GM08714 (cell line): ENCODE measurements around the gene GAD1.
A peak's percentile ranks its signal among the peaks of the same experiment; 100 is the strongest.

Source experiments
- H3K4me3 ChIP-seq: fragments of 200-500 bp; sonication (Bioruptor generic); 2 replicates; pipeline ENCODE4 v1.5.1; 2014; ENCODE audit warnings: mild to moderate bottlenecking, low read length, inconsistent platforms
- ZNF274 ChIP-seq: IDR thresholded peaks from 2 replicates; pipeline ENCODE4 v1.6.1; 2012; ENCODE audit warnings: mild to moderate bottlenecking, low read depth, low read length

Gene GAD1

DNA sequence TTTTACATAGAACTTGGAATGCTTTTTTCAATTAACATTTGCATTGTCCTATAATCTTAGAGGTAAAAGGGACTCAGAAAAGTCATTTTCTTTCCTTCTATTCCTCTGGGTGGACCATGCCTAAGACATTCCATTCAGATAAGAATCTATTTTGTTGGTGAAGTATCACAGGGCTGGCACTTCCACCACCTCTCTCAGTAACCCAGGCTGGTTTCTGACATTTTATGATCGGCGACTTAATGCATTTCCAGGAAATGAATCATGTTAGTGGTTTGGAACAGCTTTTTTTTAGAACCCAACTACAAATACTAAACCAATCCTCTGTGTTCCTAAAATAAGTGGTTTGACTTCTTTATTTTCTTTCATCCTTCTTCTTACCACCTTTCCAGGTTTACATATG, 27.0 kb downstream of the GAD1 start:
- H3K4me3 ChIP-seq: no peak overlapping the region
- TF ChIP-seq ZNF274: no peak

- no peak for TF ChIP-seq ZNF274
- H3K4me3 ChIP-seq: no peak overlapping the region
Measured at GRCh38 chr2:170845343-170845742, 28.7 kb downstream of the GAD1 start.

GRCh38 chr2:170846314-170846713, 29.6 kb downstream of the GAD1 start:
- H3K4me3 ChIP-seq: no peak overlapping the region
- no peak for TF ChIP-seq ZNF274

- no peak for TF ChIP-seq ZNF274
- no peak overlapping the region for H3K4me3 ChIP-seq
Measured at GRCh38 chr2:170847716-170848115, 31.0 kb downstream of the GAD1 start.

DNA sequence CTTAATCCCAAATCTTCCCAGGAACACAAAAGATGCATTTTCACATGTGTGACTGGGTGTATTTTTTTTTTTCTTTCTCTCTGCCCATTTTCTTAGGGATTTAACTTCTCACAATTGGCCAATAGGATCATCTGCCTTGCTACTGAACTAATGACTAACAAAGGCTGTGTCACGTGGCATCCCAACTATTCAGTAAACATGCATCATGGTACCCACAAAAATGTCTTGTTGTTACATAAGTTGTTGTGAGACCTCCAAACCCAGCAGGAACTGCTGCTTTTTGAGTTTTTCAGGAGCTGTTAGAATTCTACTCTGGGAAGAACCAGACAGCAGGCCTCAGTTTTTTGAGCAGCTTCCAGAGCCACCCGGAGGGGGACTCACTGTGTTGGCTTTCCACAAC, 31.9 kb downstream of the GAD1 start:
- TF ChIP-seq ZNF274: no peak

GRCh38 chr2:170850251-170850650, 33.6 kb downstream of the GAD1 start:
- no peak for TF ChIP-seq ZNF274
- no peak overlapping the region for H3K4me3 ChIP-seq

More for the DNA sequence above, 31.9 kb downstream of the GAD1 start:
- no peak overlapping the region for H3K4me3 ChIP-seq

DNA sequence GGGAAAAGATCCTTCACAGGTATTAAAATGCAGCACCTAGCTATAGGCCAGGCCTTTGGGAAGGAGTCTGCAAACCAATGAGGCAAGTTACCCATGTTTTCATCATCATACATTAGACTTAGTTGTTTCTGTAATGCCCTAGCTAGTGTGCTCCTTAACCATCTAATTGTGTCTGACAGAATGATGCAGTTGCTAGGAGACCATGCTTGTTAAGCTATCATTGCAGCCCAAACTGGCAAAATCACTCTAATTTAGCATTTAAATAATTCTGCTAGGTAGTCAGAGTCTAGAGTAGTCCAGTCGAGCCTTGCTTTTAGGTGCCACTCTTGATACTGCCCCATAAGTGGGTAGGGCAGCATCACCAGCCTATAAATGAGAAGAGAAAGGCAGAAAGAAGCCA, 34.9 kb downstream of the GAD1 start:
- no peak overlapping the region for H3K4me3 ChIP-seq
- TF ChIP-seq ZNF274: no peak

- H3K4me3 ChIP-seq: no peak overlapping the region
- no peak for TF ChIP-seq ZNF274
Measured at GRCh38 chr2:170856066-170856465, 39.4 kb downstream of the GAD1 start.

- TF ChIP-seq ZNF274: no peak
- no peak overlapping the region for H3K4me3 ChIP-seq
Measured at GRCh38 chr2:170862286-170862902, 45.7 kb downstream of the GAD1 start.

DNA sequence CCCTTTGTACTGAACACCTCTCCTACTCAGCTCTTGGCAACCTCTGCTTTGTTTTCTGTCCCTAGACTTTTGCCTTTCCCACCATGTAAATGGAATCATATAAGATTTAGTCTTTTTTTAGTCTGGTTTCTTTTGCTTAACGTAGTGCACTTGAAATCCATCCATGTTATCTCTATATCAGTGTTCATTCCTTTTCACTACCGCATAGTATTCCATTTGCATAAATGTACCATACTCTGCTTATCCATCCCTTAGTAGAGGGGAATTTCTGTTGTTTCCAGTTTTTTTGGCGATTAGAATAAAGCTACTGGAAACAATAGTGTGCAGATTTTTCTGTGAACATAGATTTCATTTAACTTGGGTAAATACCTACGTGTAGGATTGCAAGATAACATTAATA, 46.4 kb downstream of the GAD1 start:
- no peak for TF ChIP-seq ZNF274
- H3K4me3 ChIP-seq: no peak overlapping the region

DNA sequence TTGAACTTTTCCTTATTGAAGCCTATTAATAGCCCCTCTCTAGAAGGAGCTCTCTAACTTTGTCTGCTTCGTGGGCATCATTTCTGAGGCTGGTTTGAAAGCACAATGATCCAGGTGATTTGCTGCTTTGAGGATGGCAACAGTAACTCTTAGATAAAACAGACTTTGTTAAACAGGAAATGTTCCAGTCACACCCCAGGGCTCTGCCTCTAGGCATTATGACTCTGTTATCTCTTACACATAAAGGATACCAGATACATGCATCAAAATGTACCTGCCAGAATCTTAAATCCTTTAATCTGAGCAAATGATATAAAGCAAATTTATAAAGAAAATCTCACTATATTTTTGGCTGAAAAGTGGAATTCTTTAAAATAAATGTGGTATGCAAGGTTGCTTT, 52.3 kb downstream of the GAD1 start:
- no peak for TF ChIP-seq ZNF274
- no peak overlapping the region for H3K4me3 ChIP-seq

DNA sequence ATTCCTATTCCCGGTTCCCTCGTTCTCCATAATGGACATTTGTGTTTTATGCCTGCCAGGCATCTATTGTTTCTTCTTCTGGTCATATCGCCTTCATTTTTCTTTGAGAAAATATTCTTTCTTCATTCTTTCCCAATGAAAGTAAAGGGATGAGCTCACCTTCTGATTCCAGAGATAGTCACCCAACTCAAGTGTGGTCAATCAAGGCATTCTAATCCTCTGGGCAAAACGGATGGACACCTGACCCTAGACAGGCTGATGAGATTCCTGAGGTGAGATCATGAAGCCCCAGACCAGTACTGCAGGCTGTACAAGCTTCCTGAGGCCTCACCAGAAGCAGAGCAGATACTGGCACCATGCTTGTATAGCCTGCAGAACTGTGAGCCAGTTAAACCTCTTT, 52.8 kb downstream of the GAD1 start:
- H3K4me3 ChIP-seq: no peak overlapping the region
- TF ChIP-seq ZNF274: no peak

- TF ChIP-seq ZNF274: no peak
- peak overlapping the region; percentile 10; the same call in 1 of the 2 replicates for H3K4me3 ChIP-seq
Measured at GRCh38 chr2:170873035-170873692, 56.5 kb downstream of the GAD1 start.

DNA sequence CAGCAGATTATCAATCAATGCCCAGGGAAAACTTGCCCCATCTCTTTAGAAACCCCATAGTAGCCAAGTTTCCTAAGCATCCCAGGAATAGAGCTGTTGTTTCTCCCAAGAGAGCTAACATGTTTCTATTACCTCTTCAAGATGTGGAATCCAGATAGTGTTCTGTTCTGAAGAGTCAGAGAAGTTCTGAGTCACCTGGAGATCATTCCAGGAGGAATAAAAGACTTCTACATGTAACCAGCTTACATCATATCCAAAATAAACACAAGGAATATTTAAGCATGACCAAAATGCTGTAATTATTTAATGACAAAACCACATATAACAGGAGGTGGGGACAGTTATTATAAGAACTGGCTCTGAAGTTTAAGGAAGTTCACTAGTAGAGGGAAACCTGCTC, 61.4 kb downstream of the GAD1 start:
- no peak overlapping the region for H3K4me3 ChIP-seq
- TF ChIP-seq ZNF274: no peak

DNA sequence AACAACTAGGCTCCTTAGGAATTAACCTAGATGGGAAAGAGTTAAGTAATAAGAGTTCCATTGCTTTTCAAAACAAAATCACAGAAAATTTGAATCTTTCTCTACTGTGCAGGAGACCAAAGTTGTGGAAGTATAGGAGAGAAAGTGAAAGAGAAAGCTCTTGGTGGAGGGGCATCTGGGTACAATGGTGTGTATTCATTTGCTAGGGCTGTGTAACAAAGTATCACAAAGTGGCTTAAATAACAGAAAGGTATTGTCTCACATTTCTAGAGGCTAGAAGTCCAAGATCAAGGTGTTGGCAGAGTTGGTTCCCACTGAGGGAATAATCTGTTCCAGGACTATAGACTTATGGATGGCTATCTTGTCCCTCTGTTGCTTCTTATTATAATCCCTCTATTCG, 61.8 kb downstream of the GAD1 start:
- H3K4me3 ChIP-seq: no peak overlapping the region
- TF ChIP-seq ZNF274: no peak

DNA sequence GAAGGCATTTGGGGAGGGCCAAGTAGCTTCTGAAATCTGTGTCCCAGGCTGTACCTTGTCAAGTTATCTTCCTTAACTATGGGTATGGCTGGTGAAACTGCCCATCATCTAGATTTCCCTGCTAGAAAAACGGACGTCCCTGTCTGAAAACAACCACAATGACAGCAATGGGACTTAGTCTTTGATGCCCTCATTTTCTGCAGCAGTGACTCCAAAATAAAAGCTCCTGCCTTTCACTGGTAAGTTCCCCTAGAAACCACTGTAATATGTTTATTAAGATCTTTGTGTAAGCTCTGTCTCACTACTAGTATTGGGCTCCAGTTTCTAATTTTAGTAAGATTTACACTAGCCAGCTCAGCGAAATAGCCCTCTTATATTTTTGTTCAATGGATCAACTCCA, 65.2 kb downstream of the GAD1 start:
- TF ChIP-seq ZNF274: no peak
- H3K4me3 ChIP-seq: no peak overlapping the region
